Naive thymus-derived CD8-positive, alpha-beta T cell (primary cell): ENCODE measurements around the gene NDUFB10. TPM values are rescaled to one million over a fixed set of nuclear protein-coding genes. Genes with fewer than 3 reads are reported as not detected.

Experiments
- ATAC-seq, 2 donors: fragments of 150-1000 bp; cut with Tn5 transposase in 1 of 2; sonication (Bioruptor Pico), chemical (Tn5 transposase) in 1 of 2; 1 replicate in 1 of 2; 2 replicates in 1 of 2; pipeline ENCODE4 v1.10.0; 2021; ENCODE audit warnings: mild to moderate bottlenecking in 2 of 2, moderate library complexity in 2 of 2
- POLR2A ChIA-PET: fragments of 350-600 bp; sonication (Branson Sonifier 250); formaldehyde crosslinking; loops from one replicate; lab custom pipeline; 2021; ENCODE audit warnings: antibody characterized with exemption; lab: Charles Lee
- DNase-seq, 10 donors: peaks; one replicate each; pipeline versions ENCODE4 v3.0.0 to v3.0.0-alpha.2; 2020 to 2022
- H3K27ac Mint-ChIP-seq, 10 donors: one replicate each; pipeline ENCODE4 v1.8.0; 2020 to 2022; ENCODE audit warnings: mild to moderate bottlenecking in 10 of 10, mixed read lengths in 10 of 10, moderate library complexity in 4 of 10, inconsistent platforms in 1 of 10
- H3K27me3 Mint-ChIP-seq, 5 donors: one replicate each; pipeline ENCODE4 v1.8.0; 2021 to 2022; ENCODE audit warnings: mixed read lengths in 5 of 5
- H3K36me3 Mint-ChIP-seq, 3 donors: one replicate each; pipeline ENCODE4 v1.8.0; 2020 to 2022; ENCODE audit warnings: mixed read lengths in 3 of 3, mild to moderate bottlenecking in 2 of 3, inconsistent platforms in 1 of 3
- H3K4me1 Mint-ChIP-seq, 4 donors: one replicate each; pipeline ENCODE4 v1.8.0; 2021 to 2022; ENCODE audit warnings: mixed read lengths in 4 of 4
- H3K4me3 Mint-ChIP-seq, 10 donors: one replicate each; pipeline ENCODE4 v1.8.0; 2020 to 2022; ENCODE audit warnings: mild to moderate bottlenecking in 10 of 10, mixed read lengths in 10 of 10, moderate library complexity in 6 of 10, inconsistent platforms in 1 of 10
- H3K9me3 Mint-ChIP-seq, 9 donors: one replicate each; pipeline ENCODE4 v1.8.0; 2020 to 2022; ENCODE audit warnings: mixed read lengths in 9 of 9, mild to moderate bottlenecking in 3 of 9, inconsistent platforms in 1 of 9, moderate library complexity in 1 of 9
- polyA plus RNA-seq, 3 donors: library from polyadenylated mRNA; unstranded; fragments of 300-500 nt; fragmentation: Illumina TruSeq; gene quantifications; one replicate each; pipeline ENCODE4 v1.2.3, GENCODE V29; 2021
- total RNA-seq, 8 experiments: library from RNA in 2 of 8; stranded (reverse) in 2 of 8; gene quantifications; one replicate each; pipeline ENCODE4 v1.2.3 and lab custom pipeline; 2021 to 2026

NDUFB10 gene
- total and polyA plus RNA-seq, 5 experiments from 2014 or later = 62.5 to 217 (median 180) TPM

- H3K27me3 Mint-ChIP-seq = no peaks in the 10 kb centered on the region
- H3K9me3 Mint-ChIP-seq = no peaks in the 10 kb centered on the region
- H3K4me3 Mint-ChIP-seq = peak within 1 kb of the TSS; percentile 78 to 94 (median 91)
- POLR2A ChIA-PET = interaction anchor here (1.0 to 2.7 kb wide), 8 partner anchors 9 to 145 kb away, joined by 3 to 21 read pairs (median 6); partner anchors contain the start of genes GFER, NOXO1, NTHL1 and RPS2
- H3K27ac Mint-ChIP-seq = peak within 1 kb of the TSS; percentile 75 to 98 (median 98)
- peaks cover 24 to 47% (median 41%) of the 10 kb centered on the region in 4 donors for H3K4me1 Mint-ChIP-seq
- DNase-seq (peak; percentile 59 to 89 (median 78)), ATAC-seq (peak; percentile 88 to 92)
- no peaks in the 10 kb centered on the region for H3K36me3 Mint-ChIP-seq
Measured at GRCh38 chr16:2009791-2010510, 50.6 kb downstream of the NDUFB10 start, which contains the start of gene ZNF598. TSS of gene ZNF598 (minus strand) at chr16:2009821.

Other genes with a start within 250 kb of the NDUFB10 start
- 10 to 100 TPM; 70.6 to 79.9 TPM for gene NME3, start 188.0 kb upstream of the NDUFB10 start, total RNA-seq
- gene NME3, start 188.0 kb upstream of the NDUFB10 start, polyA plus RNA-seq = 10 to 100 TPM; 60.0 to 84.2 (median 62.9) TPM
- gene EME2, start 186.7 kb upstream of the NDUFB10 start, total RNA-seq = 10 to 100 TPM; 28.4 to 31.5 TPM
- 1 to 10 TPM in 2 of 3 donors, under 1 TPM in 1; 0.35 to 1.6 (median 1.1) TPM for gene EME2, start 186.7 kb upstream of the NDUFB10 start, polyA plus RNA-seq
- 10 to 100 TPM; 53.1 to 55.9 TPM for gene MRPS34, start 186.4 kb upstream of the NDUFB10 start, total RNA-seq
- gene MRPS34, start 186.4 kb upstream of the NDUFB10 start, polyA plus RNA-seq = 100 to 1,000 TPM; 113 to 145 (median 133) TPM
- 100 to 1,000 TPM; 120 to 123 TPM for gene SPSB3, start 177.0 kb upstream of the NDUFB10 start, total RNA-seq
- gene SPSB3, start 177.0 kb upstream of the NDUFB10 start, polyA plus RNA-seq = 10 to 100 TPM; 38.0 to 42.0 (median 40.8) TPM
- gene NUBP2, start 176.6 kb upstream of the NDUFB10 start, total RNA-seq = 10 to 100 TPM; 62.0 to 65.4 TPM
- gene NUBP2, start 176.6 kb upstream of the NDUFB10 start, polyA plus RNA-seq = 10 to 100 TPM; 87.2 to 90.6 (median 87.3) TPM
- 1 to 10 TPM; 1.7 to 2.1 TPM for gene IGFALS, start 165.8 kb upstream of the NDUFB10 start, total RNA-seq
- gene IGFALS, start 165.8 kb upstream of the NDUFB10 start, polyA plus RNA-seq = not detected
- 10 to 100 TPM; 65.7 to 67.8 TPM for gene HAGH, start 132.7 kb upstream of the NDUFB10 start, total RNA-seq
- gene HAGH, start 132.7 kb upstream of the NDUFB10 start, polyA plus RNA-seq = 10 to 100 TPM; 38.7 to 60.0 (median 45.0) TPM
- gene FAHD1, start 132.3 kb upstream of the NDUFB10 start, total RNA-seq = 10 to 100 TPM; 11.1 to 12.1 TPM
- gene FAHD1, start 132.3 kb upstream of the NDUFB10 start, polyA plus RNA-seq = 10 to 100 TPM; 20.3 to 34.2 (median 32.6) TPM
- gene MEIOB, start 87.4 kb upstream of the NDUFB10 start, total RNA-seq = not detected
- gene MEIOB, start 87.4 kb upstream of the NDUFB10 start, polyA plus RNA-seq = not detected
- not detected for gene HS3ST6, start 41.1 kb upstream of the NDUFB10 start, total RNA-seq
- gene HS3ST6, start 41.1 kb upstream of the NDUFB10 start, polyA plus RNA-seq = not detected
- 1 to 10 TPM; 9.9 to 10.0 TPM for gene MSRB1, start 16.3 kb upstream of the NDUFB10 start, total RNA-seq
- gene MSRB1, start 16.3 kb upstream of the NDUFB10 start, polyA plus RNA-seq = 10 to 100 TPM; 13.9 to 19.1 (median 16.2) TPM
- gene RPL3L, start 4.8 kb upstream of the NDUFB10 start, total RNA-seq = not detected
- gene RPL3L, start 4.8 kb upstream of the NDUFB10 start, polyA plus RNA-seq = not detected
- gene RPS2, start 5.3 kb downstream of the NDUFB10 start, total RNA-seq = 1,000 to 10,000 TPM; 3,016 to 3,025 TPM
- gene RPS2, start 5.3 kb downstream of the NDUFB10 start, polyA plus RNA-seq = 1,000 to 10,000 TPM; 6,506 to 7,644 (median 7,481) TPM
- gene RNF151, start 7.3 kb downstream of the NDUFB10 start, total RNA-seq = not detected
- gene RNF151, start 7.3 kb downstream of the NDUFB10 start, polyA plus RNA-seq = not detected
- gene TBL3, start 12.5 kb downstream of the NDUFB10 start, total RNA-seq = 10 to 100 TPM; 30.0 to 33.4 TPM
- 10 to 100 TPM; 44.6 to 61.8 (median 52.2) TPM for gene TBL3, start 12.5 kb downstream of the NDUFB10 start, polyA plus RNA-seq
- 1 to 10 TPM; 1.3 to 2.3 TPM for gene NOXO1, start 21.9 kb downstream of the NDUFB10 start, total RNA-seq
- not detected for gene NOXO1, start 21.9 kb downstream of the NDUFB10 start, polyA plus RNA-seq
- 10 to 100 TPM; 15.9 to 22.3 TPM for gene GFER, start 24.7 kb downstream of the NDUFB10 start, total RNA-seq
- gene GFER, start 24.7 kb downstream of the NDUFB10 start, polyA plus RNA-seq = 10 to 100 TPM; 21.4 to 30.0 (median 26.3) TPM
- gene SYNGR3, start 30.4 kb downstream of the NDUFB10 start, total RNA-seq = under 1 TPM; 0.60 to 0.77 TPM
- gene SYNGR3, start 30.4 kb downstream of the NDUFB10 start, polyA plus RNA-seq = 1 to 10 TPM in 1 of 3 donors, under 1 TPM in 1, not detected in 1; 0.77 to 1.1 TPM
- gene ZNF598, start 50.3 kb downstream of the NDUFB10 start, total RNA-seq = 10 to 100 TPM; 58.6 to 66.2 TPM
- 1 to 10 TPM; 3.4 to 10.0 (median 3.6) TPM for gene ZNF598, start 50.3 kb downstream of the NDUFB10 start, polyA plus RNA-seq
- not detected for gene NPW, start 60.2 kb downstream of the NDUFB10 start, total RNA-seq
- gene NPW, start 60.2 kb downstream of the NDUFB10 start, polyA plus RNA-seq = not detected
- 1 to 10 TPM; 5.3 to 6.0 TPM for gene NHERF2, start 67.4 kb downstream of the NDUFB10 start, total RNA-seq
- gene NHERF2, start 67.4 kb downstream of the NDUFB10 start, polyA plus RNA-seq = 1 to 10 TPM in 1 of 3 donors, under 1 TPM in 2; 0.32 to 1.2 (median 0.46) TPM
- gene NTHL1, start 88.3 kb downstream of the NDUFB10 start, total RNA-seq = 10 to 100 TPM in 1 of 2 experiments, 1 to 10 TPM in 1; 9.1 to 13.1 TPM
- gene NTHL1, start 88.3 kb downstream of the NDUFB10 start, polyA plus RNA-seq = 10 to 100 TPM; 13.1 to 20.0 (median 16.6) TPM
- gene TSC2, start 88.4 kb downstream of the NDUFB10 start, total RNA-seq = 100 to 1,000 TPM; 145 to 162 TPM
- 10 to 100 TPM; 23.5 to 42.0 (median 27.2) TPM for gene TSC2, start 88.4 kb downstream of the NDUFB10 start, polyA plus RNA-seq
- gene PKD1, start 176.4 kb downstream of the NDUFB10 start, total RNA-seq = 100 to 1,000 TPM; 131 to 134 TPM
- gene PKD1, start 176.4 kb downstream of the NDUFB10 start, polyA plus RNA-seq = 1 to 10 TPM; 3.5 to 9.9 (median 4.8) TPM
- not detected for gene RAB26, start 189.1 kb downstream of the NDUFB10 start, total RNA-seq
- gene RAB26, start 189.1 kb downstream of the NDUFB10 start, polyA plus RNA-seq = 1 to 10 TPM in 1 of 3 donors, under 1 TPM in 2; 0.27 to 1.2 (median 0.94) TPM
- 10 to 100 TPM; 32.3 to 39.5 TPM for gene TRAF7, start 196.2 kb downstream of the NDUFB10 start, total RNA-seq
- gene TRAF7, start 196.2 kb downstream of the NDUFB10 start, polyA plus RNA-seq = 1 to 10 TPM; 3.5 to 8.8 (median 4.3) TPM
- gene CASKIN1, start 237.1 kb downstream of the NDUFB10 start, total RNA-seq = under 1 TPM; 0.08 to 0.13 TPM
- gene CASKIN1, start 237.1 kb downstream of the NDUFB10 start, polyA plus RNA-seq = not detected
- gene MLST8, start 245.9 kb downstream of the NDUFB10 start, total RNA-seq = 10 to 100 TPM; 49.3 to 53.2 TPM
- 10 to 100 TPM; 29.9 to 40.4 (median 30.1) TPM for gene MLST8, start 245.9 kb downstream of the NDUFB10 start, polyA plus RNA-seq